Measurements from ENCODE around the gene CDKN2A.

Gene CDKN2A

GRCh38 chr9:22005702-22006606 is 11.8 kb upstream of the CDKN2A start:
- no peak for DNase-seq

DNA sequence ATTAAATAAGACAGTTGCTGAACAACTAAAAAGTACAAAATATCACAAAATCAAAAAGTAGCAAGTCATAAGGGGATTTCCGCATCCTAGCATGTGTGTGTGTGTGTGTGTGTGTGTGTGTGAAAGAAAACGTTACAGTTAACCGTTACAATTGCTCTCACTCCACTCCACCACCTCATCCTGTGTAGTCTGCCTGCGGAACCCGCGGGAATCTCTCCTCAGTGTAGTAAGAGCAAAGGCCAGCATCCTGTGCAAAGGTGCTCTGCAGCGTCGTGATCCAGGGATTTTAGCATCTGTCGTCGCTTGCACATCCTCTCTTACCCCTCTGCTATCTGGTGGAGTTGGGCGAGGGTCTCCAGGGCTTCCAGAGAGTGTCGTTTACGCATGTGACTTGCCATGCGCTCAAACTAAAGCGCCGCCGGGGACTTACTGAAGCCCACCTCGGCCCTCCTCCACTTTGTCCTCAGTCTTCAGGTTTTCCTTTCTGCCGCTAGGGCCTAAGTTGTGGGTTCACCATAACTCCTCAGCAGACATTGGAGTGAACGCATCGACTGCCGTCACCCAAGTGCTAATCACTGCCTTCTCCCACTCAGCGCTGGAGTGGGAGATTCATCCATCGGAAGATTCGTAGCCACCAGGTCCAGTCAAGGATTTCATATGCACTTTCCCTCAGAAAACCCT is 11.0 kb upstream of the CDKN2A start:
- DNase-seq: peak; percentile 21

DNA sequence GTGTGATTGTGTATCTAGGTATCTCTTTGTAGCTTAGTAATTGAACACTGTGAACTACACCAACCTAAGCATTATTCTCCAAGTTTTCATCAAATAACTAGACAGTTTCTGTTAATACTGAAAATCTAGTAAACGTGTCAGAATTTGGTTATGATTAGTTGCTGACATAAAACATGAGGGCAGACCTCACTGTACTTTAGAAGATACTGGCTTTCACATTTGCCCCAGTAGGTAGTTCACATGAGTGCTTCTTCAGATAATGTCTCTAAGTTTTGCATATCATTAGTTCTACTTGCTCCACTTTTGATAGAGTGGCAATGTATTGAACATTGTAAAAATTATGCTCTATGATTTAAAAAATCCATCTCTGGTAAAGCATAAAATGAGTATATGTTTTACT is 7.8 kb upstream of the CDKN2A start:
- no peak for DNase-seq

DNA sequence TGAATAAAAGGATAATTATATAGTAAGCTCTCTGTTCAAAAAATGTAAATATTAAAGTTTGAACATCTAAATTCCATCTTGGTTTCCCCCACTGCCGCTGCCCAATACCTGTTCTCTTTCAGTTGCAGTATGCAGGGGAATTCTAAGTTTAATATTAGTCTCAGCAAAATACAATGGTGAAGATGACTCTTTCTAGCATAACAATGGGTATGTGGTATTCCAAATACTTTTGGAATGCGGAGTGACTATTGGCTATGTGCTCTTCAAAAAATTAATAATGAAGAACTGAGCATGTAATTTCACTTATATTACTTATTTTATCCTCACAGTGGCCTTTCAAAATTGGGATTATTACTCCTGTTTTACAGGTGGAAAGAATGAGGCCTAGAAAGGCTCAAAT is 3.8 kb upstream of the CDKN2A start:
- no peak for DNase-seq

DNA sequence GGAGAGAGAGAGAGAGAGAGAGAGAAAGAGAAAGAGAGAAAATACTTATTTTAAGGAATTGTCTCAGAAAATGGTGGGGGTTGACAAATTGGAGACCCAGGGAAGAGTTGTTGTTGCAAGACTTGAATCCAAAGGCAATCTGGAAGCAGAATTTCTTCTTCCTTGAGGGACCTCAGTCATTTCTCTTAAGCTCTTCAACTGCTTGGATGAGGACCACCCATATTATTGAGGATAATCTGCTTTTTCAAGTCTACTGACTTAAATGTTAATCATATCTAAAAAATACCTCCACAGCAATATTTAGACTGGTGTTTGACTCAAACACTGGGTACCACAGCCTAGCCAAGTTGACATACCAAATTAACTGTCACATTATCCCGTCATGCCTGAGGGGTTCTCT is 3.3 kb upstream of the CDKN2A start:
- DNase-seq: no peak

DNA sequence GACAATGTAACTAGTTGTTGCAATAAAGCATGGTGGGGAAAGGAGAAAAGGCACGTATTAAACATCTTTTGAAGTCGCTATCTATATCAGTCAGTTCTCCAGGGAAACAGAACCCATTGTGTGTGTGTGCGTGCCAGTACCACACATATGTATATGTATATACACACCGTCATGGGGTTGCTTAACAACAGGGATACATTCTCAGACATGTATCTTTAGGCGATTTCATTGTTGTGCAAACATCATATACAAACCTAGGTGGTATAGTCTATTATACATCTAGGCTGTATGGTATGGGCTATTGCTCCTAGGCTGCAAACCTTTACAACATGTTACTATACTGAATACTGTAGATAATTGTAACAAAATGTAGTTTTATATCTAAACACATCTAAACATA is 2.7 kb upstream of the CDKN2A start:
- no peak for DNase-seq

GRCh38 chr9:21996438-21996837 is 2.2 kb upstream of the CDKN2A start:
- no peak for DNase-seq

GRCh38 chr9:21995666-21996398 is 1.6 kb upstream of the CDKN2A start:
- DNase-seq: peak; percentile 56

DNA sequence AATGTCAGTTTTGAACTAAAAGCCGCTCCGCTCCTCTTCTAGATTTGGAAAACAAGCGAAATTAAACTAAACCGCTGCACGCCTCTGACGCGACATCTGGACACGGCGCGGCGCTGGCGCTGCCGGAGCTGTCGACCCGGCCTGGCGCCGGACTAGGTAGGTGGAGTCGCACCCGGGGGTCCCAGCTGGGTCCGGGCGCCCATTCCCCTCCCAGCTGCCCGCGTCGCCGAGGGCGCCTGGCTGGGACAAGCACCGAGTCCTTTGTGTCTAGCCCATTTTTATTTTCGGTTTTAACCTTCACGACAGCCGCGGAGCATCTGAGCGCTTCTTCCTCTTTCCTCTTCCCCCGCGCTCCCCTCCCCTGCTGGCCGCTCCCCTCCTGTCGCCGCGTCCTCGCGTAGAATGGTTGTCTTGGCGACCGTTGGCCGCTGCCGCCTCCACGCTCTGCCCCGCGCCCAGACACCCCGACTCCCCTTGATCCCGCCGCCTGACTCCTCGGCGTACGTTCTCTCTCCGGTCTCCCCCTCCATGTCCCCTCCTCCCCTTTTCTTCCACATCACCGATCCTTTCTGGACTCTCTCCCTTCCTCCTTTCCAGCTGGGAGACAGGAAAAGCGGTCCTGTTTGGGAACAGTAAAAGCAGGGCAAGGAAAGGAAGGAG is 944 bp upstream of the CDKN2A start:
- peak; percentile 96 for DNase-seq

DNA sequence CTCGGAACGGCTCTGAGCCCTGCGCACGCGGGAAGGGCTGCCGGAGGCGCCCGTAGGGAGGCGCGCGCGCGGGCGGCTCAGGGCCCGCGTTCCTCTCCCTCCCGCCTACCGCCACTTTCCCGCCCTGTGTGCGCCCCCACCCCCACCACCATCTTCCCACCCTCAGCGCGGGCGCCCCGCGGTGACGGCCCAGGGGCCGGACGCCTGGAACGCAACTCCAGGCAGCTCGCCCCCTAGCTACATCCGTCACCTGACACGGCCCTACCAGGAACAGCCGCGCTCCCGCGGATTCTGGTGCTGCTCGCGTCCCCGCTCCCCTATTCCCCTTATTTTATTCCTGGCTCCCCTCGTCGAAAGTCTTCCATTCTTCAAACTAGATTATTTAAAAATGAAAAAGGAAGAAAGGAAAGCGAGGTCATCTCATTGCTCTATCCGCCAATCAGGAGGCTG is 389 bp upstream of the CDKN2A start, which contains the start of gene CDKN2B-AS1:
Gene CDKN2B-AS1 (plus strand): TSS at position 236 of the 450 bp plus-strand sequence.
- no peak for DNase-seq

DNA sequence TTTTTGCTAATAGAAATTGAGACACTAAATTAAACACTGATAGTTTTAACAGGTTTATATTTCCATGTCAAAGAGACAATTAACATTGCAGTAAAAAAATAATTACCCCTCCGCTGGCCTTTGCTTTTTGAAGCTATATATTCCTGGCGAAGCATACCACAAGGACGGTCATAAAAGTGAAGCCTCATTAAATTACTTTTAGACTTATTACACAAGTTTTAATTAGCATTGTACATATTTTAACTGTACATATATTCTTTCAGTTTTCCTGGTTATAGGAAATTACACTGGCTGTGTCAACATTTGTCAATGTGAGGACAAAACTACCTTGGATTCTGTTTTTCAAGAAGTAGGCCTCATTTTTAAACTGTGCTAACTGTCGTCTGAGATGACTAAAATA is 1.2 kb downstream of the CDKN2A start:
- no peak for DNase-seq

- DNase-seq: no peak
Measured at GRCh38 chr9:21991072-21991959, 2.9 kb downstream of the CDKN2A start.

DNA sequence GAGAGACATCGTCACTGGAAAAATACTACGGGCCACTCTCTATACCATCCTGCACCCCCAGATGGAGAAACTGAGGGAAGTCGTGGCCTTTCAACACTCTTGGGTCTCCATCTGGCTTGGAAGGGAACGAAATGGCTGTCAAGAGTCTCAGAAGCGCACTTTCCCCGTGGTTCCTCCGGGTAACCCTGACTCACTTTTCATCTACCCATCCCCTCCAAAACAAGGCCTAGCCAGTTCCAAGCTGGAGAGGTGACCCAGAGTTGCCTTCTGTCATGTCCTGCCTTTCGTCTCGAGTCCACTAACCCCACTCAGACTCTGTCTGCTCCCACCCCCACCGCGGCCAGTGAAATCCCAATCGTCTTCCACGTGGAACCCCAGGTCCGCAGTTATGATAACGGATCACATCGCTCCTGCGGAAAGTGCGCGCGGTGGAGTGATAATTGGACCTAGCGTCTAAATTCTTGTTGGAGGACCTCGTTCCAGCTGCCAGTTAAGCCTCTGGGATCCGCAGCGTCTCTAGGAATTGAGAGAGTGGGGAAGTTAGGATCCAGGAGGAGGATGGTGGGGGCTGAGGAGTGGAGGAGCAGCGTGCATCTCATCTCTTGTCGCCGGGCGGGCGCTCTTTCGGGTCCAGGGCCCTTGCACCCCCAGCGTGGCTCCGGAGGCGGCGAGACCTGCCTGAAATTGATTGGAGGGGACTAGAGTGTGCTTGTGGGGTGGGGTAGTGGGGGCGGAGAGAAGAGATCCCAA is 4.6 kb downstream of the CDKN2A start:
- no peak for DNase-seq

DNA sequence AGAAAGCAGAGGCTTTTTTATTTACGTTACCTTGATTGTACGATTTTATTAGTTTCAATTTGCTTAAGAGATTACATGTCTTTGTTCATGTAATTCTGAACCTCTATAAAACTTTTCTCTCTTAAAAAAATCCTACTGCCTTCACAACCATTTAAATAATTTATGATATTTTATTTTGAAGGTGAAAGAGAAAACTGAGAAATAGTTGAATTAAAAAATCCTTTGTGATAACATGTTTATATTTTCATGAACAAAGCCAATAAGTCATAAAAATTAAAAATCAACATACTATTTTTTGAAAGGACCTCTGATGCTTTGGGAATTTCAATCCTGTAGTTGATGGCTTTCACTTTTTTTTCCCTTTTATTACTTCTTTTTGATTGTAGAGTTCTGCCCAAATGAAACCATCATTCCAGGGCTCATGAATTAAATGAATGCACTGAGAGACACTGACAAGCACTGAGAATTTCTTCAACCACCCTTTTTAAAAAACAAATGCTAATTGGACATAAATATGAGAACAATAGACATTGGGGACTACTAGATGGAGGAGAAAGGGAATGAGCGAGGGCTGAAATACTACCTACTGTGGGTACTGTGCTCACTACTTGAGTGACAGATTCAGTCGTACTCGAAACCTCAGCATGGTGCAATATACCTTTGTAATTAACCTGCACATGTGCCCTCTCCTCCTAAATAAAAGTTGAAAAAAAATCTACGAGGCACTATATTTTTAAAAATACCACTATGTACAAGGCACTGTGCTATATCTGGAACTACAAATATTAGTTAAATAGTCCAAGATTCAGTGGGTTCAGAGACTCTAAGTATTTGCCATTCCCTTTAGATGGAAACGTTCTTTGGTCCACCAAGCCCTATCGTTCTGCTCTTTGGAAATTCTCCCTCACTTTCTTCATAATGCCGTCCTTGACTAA is 5.9 kb downstream of the CDKN2A start:
- no peak for DNase-seq

GRCh38 chr9:21985964-21986667 is 8.1 kb downstream of the CDKN2A start:
- no peak for DNase-seq

DNA sequence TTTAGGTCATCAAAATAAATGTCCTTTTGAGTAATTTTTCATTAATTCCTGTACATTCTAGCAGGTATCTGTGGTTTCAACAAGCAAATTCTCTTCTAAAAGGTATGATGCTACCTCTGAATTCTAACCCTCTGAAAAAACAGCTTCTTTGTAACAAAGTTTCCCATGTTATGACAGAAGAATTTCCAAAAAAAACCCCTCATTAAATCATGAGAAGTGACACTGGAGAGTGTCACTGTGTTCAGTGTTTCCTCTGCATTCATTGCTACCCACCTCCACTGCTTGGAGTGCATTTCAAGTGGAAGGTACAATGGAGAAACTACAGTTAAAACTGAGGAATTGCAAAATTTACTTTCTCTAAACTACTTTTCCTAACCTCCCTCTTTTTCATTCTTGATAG is 10.1 kb downstream of the CDKN2A start:
- DNase-seq: peak; percentile 73

DNA sequence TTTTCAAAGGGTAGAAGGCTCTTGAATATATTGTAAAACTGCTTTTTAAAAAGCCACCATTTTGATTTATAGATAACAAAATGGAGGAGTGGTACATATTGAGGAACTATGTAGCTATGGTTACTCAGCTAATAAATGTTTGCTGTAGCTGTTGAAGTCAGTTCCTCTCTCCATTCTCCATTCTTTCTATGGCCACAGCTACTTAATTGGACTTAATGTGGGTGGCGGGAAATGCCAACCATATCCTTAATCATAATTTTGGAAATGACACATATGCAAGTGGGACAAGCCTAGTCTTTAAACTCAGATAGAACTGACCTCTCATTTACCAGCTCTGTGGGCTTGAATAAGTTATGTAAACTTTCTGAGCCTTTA is 10.6 kb downstream of the CDKN2A start:
- peak; percentile 90 for DNase-seq

GRCh38 chr9:21982861-21983560 is 11.2 kb downstream of the CDKN2A start:
- DNase-seq: peak; percentile 68

DNA sequence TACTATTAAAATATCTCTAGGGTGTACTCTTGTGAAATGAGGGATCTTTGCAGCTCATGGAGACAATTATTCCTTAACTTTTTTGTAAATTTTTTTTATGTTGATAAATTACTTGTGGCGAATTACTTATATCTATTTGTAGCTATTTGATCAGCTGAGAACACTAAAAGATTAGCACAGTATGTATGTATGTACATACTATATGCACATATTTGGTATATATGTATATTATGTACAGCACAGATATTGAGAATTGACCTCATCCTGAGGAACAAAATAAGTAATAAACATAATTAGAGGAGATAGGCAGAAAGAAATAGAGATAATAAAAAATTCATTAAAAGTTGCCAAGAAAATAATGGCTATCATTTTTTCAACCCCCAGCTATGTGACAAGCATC is 11.8 kb downstream of the CDKN2A start:
- no peak for DNase-seq
